NB4 (cell line): Measurements from ENCODE around the gene GRB2.
A peak's percentile ranks its signal among the peaks of the same experiment; 100 is the strongest.
"Not testable (repeated sequence)": the region's sequence is repeated elsewhere in the genome, so short reads cannot be mapped to it uniquely, and the experiment has no call there.

Experiments
- DNase-seq: peaks from one replicate; pipeline ENCODE4 v3.0.0; 2010; ENCODE audit warnings: low read depth
- H3K4me3 ChIP-seq: one replicate; pipeline ENCODE4 v1.5.1; 2011; ENCODE audit warnings: mild to moderate bottlenecking, low read depth, low read length, moderate library complexity
- MYC ChIP-seq: IDR thresholded peaks from 2 replicates; pipeline ENCODE4 v1.6.1; 2011; ENCODE audit warnings: low read depth, low read length
- POLR2A ChIP-seq: IDR thresholded peaks from 2 replicates; pipeline ENCODE4 v1.6.1; 2011; ENCODE audit warnings: mild to moderate bottlenecking; ENCODE audit not compliant: insufficient read length; ENCODE audit errors: extremely low read depth
- TF ChIP-seq, protein P1 (sequence below): IDR thresholded peaks from 2 replicates; pipeline ENCODE4 v1.6.1; 2011; ENCODE audit warnings: low read depth, low read length
- TF ChIP-seq, protein P2 (sequence below): IDR thresholded peaks from one replicate; pipeline ENCODE4 v1.5.1; 2012; ENCODE audit warnings: low read depth, low read length

The GRB2 gene

DNA sequence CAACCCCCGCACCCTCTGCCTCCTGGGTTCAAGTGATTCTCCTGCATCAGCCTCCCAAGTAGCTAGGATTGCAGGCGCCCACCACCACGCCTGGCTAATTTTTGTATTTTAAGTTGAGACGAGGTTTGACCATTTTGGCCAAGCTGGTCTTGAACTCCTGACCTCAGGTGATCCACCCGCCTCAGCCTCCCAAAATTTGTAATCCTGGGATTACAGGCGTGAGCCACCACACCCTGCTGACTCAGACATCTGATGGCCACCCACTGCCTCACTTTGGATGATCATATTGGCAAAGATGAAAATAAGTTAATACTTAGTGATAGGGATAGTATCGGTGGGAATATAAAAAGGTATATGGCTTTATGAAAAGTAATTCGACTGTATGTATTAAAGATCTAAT, 55.9 kb downstream of the GRB2 start:
- no peak for DNase-seq
- no peak overlapping the region for H3K4me3 ChIP-seq
- no peak for TF ChIP-seq MYC
- TF ChIP-seq, protein P1, sequence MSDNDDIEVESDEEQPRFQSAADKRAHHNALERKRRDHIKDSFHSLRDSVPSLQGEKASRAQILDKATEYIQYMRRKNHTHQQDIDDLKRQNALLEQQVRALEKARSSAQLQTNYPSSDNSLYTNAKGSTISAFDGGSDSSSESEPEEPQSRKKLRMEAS = no peak
- TF ChIP-seq POLR2A = no peak
- TF ChIP-seq, protein P2, sequence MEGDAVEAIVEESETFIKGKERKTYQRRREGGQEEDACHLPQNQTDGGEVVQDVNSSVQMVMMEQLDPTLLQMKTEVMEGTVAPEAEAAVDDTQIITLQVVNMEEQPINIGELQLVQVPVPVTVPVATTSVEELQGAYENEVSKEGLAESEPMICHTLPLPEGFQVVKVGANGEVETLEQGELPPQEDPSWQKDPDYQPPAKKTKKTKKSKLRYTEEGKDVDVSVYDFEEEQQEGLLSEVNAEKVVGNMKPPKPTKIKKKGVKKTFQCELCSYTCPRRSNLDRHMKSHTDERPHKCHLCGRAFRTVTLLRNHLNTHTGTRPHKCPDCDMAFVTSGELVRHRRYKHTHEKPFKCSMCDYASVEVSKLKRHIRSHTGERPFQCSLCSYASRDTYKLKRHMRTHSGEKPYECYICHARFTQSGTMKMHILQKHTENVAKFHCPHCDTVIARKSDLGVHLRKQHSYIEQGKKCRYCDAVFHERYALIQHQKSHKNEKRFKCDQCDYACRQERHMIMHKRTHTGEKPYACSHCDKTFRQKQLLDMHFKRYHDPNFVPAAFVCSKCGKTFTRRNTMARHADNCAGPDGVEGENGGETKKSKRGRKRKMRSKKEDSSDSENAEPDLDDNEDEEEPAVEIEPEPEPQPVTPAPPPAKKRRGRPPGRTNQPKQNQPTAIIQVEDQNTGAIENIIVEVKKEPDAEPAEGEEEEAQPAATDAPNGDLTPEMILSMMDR = no peak

DNA sequence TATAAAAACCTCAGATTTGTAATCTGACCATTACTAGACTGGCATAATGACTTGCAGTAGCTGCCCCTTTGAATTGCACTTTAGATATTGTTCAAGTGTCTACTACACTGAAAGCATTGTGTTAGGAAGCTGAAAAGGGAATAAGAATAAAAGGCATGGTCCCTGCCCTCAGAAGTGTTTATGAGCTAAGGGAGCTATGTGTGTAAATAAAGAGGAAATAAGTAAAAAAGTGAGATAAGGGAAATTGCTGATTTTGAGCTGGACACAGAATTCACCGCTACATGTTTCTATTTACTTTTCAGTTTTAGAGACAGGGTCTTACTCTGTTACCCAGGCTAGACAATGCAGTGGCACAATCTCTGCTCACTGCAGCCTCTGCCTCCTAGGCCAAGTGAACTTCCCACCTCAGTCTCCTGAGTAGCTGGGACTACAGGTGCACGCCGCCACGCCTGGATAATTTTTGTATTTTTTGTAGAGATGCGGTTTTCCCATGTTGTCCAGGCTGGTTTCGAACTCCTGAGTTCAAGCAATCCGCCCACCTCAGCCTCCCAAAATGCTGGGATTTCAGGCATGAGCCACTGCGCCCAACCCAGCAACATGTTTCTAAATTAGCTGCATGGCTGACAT, 57.0 kb downstream of the GRB2 start:
- DNase-seq = no peak
- TF ChIP-seq, protein P2 = no peak
- TF ChIP-seq, protein P1 = no peak
- TF ChIP-seq MYC = no peak
- no peak for TF ChIP-seq POLR2A
- H3K4me3 ChIP-seq = no peak overlapping the region

DNA sequence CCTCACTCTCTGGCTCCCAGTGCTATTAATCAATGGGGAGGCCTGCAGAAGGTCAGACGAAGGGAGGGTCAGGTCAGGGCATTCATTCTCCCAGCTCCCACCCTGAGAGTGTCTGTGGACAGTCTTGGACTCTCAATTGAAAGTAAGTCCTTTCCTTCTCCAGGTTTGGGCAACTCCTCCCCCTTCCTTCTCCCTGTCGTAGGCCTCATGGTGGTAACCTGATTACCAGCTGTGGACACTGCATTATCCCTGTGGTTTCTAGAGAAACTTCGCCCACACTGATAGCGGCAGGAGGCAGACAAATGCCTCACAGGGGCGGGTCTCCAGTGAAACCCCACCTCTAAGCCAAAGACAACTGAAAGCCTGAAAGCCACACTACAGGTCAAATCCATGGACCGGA, 58.6 kb downstream of the GRB2 start:
- DNase-seq = peak; percentile 80
- TF ChIP-seq MYC = no peak
- TF ChIP-seq, protein P1 = peak; percentile 31; the same call in 1 of the 2 replicates
- no peak overlapping the region for H3K4me3 ChIP-seq

DNA sequence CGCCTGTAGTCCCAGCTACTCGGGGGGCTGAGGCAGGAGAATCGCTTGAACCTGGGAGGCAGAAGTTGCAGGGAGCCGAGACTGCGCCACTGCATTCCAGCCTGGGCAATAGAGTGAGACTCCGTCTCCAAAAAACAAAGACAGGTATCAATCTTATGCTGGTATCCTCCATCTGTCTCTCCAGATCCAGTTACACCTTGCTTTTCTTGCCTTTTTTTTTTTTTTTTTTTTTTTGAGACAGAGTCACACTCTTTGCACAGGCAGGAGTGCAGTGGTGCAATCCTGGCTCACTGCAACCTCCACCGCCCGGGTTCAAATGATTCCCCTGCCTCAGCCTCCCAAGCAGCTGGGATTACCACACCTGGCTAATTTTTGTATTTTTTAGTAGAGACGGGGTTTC, 59.1 kb downstream of the GRB2 start:
- not testable (repeated sequence) for H3K4me3 ChIP-seq, DNase-seq

DNA sequence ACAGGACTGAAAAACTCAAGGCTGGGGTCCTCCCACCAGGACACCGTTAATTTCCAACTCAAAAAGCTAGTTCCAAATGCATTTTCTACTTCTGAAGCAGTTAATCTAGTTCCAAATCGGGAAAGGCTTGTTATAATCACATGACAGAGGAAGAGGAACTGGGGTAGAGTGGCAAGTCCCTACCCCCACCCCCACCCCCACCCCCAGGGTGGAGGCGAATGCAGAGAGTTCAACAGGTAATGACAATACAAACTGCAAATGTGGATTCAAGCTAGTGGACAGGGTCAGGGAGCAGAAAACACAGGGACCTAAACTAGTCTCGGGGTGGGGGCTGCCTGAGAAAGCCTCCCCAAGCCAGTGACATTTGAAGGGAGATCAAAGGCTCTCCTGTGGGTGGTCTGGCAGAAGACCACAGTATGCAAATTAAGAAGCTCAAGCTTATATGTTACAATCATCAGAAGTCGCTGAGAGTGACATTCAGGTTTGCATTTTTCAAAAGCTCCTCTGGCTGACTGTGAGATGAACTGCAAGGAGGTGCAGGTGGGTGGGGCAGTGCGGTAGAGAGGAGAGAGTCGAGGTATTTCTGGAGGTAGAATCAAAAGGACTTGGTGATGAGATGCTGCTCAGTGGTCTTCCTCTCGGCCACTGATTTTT, 59.8 kb downstream of the GRB2 start:
- no peak overlapping the region for H3K4me3 ChIP-seq
- TF ChIP-seq, protein P1 = no peak
- TF ChIP-seq, protein P2 = no peak
- TF ChIP-seq MYC (no peak), POLR2A (no peak)
- DNase-seq = peak; percentile 56

DNA sequence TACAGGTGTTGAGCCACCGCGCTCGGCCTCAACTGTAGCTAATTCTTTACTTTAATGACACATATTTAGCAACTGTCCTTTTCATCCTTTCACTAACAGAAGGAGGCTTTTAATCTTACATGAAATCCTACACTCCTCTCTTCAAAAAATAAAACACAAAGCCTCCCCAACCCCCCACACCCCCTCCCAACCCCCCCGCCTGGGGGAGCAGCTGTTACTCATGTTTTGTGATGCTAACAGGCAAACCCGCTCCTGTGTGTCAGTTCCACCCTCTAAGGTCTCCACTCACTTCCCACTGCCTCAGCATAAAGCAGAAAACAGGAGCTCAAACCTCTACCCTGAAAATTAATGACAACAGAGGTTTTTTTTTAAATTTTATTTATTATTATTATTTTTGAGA, 60.8 kb downstream of the GRB2 start:
- H3K4me3 ChIP-seq = no peak overlapping the region
- DNase-seq = peak; percentile 36
- TF ChIP-seq POLR2A (no peak), MYC (no peak)
- TF ChIP-seq, protein P1 = no peak
- TF ChIP-seq, protein P2 = no peak
